Glutamatergic neuron (in vitro differentiated cells): ENCODE data around the gene PTPN7. TPM values are rescaled to one million over a fixed set of nuclear protein-coding genes. Genes with fewer than 3 reads are reported as not detected.

Experiments used
- DNase-seq: peaks from one replicate; pipeline ENCODE4 v3.0.0; 2022
- H3K27ac Mint-ChIP-seq: one replicate; pipeline ENCODE4 v1.8.0; 2020; ENCODE audit warnings: mild to moderate bottlenecking, mixed read lengths, inconsistent platforms; ENCODE audit not compliant: unreplicated experiment
- H3K27me3 Mint-ChIP-seq: one replicate; pipeline ENCODE4 v1.8.0; 2020; ENCODE audit warnings: mild to moderate bottlenecking, moderate library complexity, mixed read lengths, inconsistent platforms; ENCODE audit not compliant: unreplicated experiment
- H3K36me3 Mint-ChIP-seq: one replicate; pipeline ENCODE4 v1.8.0; 2020; ENCODE audit warnings: mild to moderate bottlenecking, mixed read lengths, inconsistent platforms; ENCODE audit not compliant: unreplicated experiment
- H3K4me1 Mint-ChIP-seq: one replicate; pipeline ENCODE4 v1.8.0; 2020; ENCODE audit warnings: mild to moderate bottlenecking, low read depth, mixed read lengths, inconsistent platforms; ENCODE audit not compliant: unreplicated experiment
- H3K4me3 Mint-ChIP-seq: one replicate; pipeline ENCODE4 v1.8.0; 2020; ENCODE audit warnings: mild to moderate bottlenecking, mixed read lengths, inconsistent platforms; ENCODE audit not compliant: unreplicated experiment
- H3K9me3 Mint-ChIP-seq: one replicate; pipeline ENCODE4 v1.8.0; 2020; ENCODE audit warnings: mild to moderate bottlenecking, moderate library complexity, mixed read lengths, inconsistent platforms; ENCODE audit not compliant: unreplicated experiment
- CTCF ChIP-seq: fragments of 200-600 bp; sonication (generic); IDR thresholded peaks from one replicate; pipeline ENCODE4 v1.5.0; 2021; ENCODE audit not compliant: partially characterized antibody, unreplicated experiment
- total RNA-seq: library from RNA; stranded (reverse); fragmentation: NEBNext Ultra II Directional; extraction: Animal tissue kit (Norgen Biotek cat#: 25700); gene quantifications from one replicate; pipeline ENCODE4 v1.2.1, GENCODE V29; 2021; ENCODE audit not compliant: unreplicated experiment

Gene PTPN7
- total RNA-seq, 1 donor from 2014 or later = not detected

GRCh38 chr1:202104073-202104472 is 56.3 kb downstream of the PTPN7 start:
- DNase-seq = no peak
- no peak overlapping the region for H3K27ac Mint-ChIP-seq

GRCh38 chr1:202101184-202101583 is 59.2 kb downstream of the PTPN7 start:
- Mint-ChIP-seq H3K27ac (no peak overlapping the region), H3K36me3 (no peaks in the 10 kb centered on the region), H3K9me3 (peaks cover 4% of the 10 kb centered on the region), H3K4me3 (no peak overlapping the region), H3K4me1 (peaks cover 1% of the 10 kb centered on the region), H3K27me3 (peaks cover 3% of the 10 kb centered on the region)
- DNase-seq = no peak
- TF ChIP-seq CTCF = no peak

More at GRCh38 chr1:202104073-202104472, 56.3 kb downstream of the PTPN7 start:
- Mint-ChIP-seq H3K9me3 (peaks cover 7% of the 10 kb centered on the region), H3K4me1 (peaks cover 7% of the 10 kb centered on the region), H3K27me3 (peaks cover 2% of the 10 kb centered on the region), H3K4me3 (no peak overlapping the region), H3K36me3 (no peaks in the 10 kb centered on the region)
- TF ChIP-seq CTCF = no peak

Other genes starting within 250 kb of the PTPN7 start
- gene LMOD1, start 214.1 kb downstream of the PTPN7 start, total RNA-seq = 0.20 TPM
- gene TIMM17A, start 205.1 kb downstream of the PTPN7 start, total RNA-seq = 69.8 TPM
- 42.4 TPM for gene RNPEP, start 178.0 kb downstream of the PTPN7 start, total RNA-seq
- gene ELF3, start 150.0 kb downstream of the PTPN7 start, total RNA-seq = 0.96 TPM
- gene GPR37L1, start 37.7 kb downstream of the PTPN7 start, total RNA-seq = not detected
- 160 TPM for gene ARL8A, start 15.9 kb downstream of the PTPN7 start, total RNA-seq
- 0.37 TPM for gene LGR6, start 33.2 kb upstream of the PTPN7 start, total RNA-seq
- 20.8 TPM for gene UBE2T, start 181.3 kb upstream of the PTPN7 start, total RNA-seq
- 37.3 TPM for gene PPP1R12B, start 188.1 kb upstream of the PTPN7 start, total RNA-seq